ENCODE measurements around the gene REPIN1. TPM values are rescaled to one million over a fixed set of nuclear protein-coding genes. Genes with fewer than 3 reads are reported as not detected.

REPIN1 gene
- total RNA-seq, 2 donors from 2014 or later = 68.1 to 79.6 TPM

- Mint-ChIP-seq H3K27ac (no peak overlapping the region), H3K27me3 (no peaks in the 10 kb centered on the region), H3K9me3 (no peaks in the 10 kb centered on the region), H3K36me3 (ENCODE audit: low read depth) (peaks cover 6% of the 10 kb centered on the region), H3K4me1 (no peaks in the 10 kb centered on the region), H3K4me3 (no peak overlapping the region)
- ATAC-seq (replicated peaks) = no peak
Measured at GRCh38 chr7:150415161-150416153, 46.8 kb downstream of the REPIN1 start.

- H3K27me3 Mint-ChIP-seq = no peaks in the 10 kb centered on the region
- peaks cover 6% of the 10 kb centered on the region for H3K4me1 Mint-ChIP-seq
- H3K27ac Mint-ChIP-seq = no peak overlapping the region
- H3K4me3 Mint-ChIP-seq = no peak overlapping the region
- H3K9me3 Mint-ChIP-seq = no peaks in the 10 kb centered on the region
- no peak for ATAC-seq (replicated peaks)
- no peaks in the 10 kb centered on the region for H3K36me3 Mint-ChIP-seq (ENCODE audit: low read depth)
Measured at GRCh38 chr7:150417239-150417638, 48.6 kb downstream of the REPIN1 start.

GRCh38 chr7:150417863-150418262 lies 49.2 kb downstream of the REPIN1 start:
- H3K4me1 Mint-ChIP-seq = peaks cover 6% of the 10 kb centered on the region
- no peak overlapping the region for H3K4me3 Mint-ChIP-seq
- ATAC-seq (replicated peaks) = no peak
- no peak overlapping the region for H3K27ac Mint-ChIP-seq
- H3K36me3 Mint-ChIP-seq (ENCODE audit: low read depth) = no peaks in the 10 kb centered on the region
- H3K9me3 Mint-ChIP-seq = no peaks in the 10 kb centered on the region
- no peaks in the 10 kb centered on the region for H3K27me3 Mint-ChIP-seq

- no peaks in the 10 kb centered on the region for H3K27me3 Mint-ChIP-seq
- no peak for ATAC-seq (replicated peaks)
- H3K4me1 Mint-ChIP-seq = peaks cover 6% of the 10 kb centered on the region
Measured at GRCh38 chr7:150420242-150420641, 51.6 kb downstream of the REPIN1 start.

GRCh38 chr7:150420987-150421674 lies 52.5 kb downstream of the REPIN1 start:
- Mint-ChIP-seq H3K27me3 (no peaks in the 10 kb centered on the region), H3K4me3 (peak overlapping the region; percentile 21), H3K4me1 (peaks cover 6% of the 10 kb centered on the region), H3K27ac (no peak overlapping the region), H3K36me3 (ENCODE audit: low read depth) (no peaks in the 10 kb centered on the region), H3K9me3 (no peaks in the 10 kb centered on the region)
- ATAC-seq (replicated peaks) = peak; percentile 100

More at GRCh38 chr7:150420242-150420641, 51.6 kb downstream of the REPIN1 start:
- no peak overlapping the region for H3K27ac Mint-ChIP-seq
- H3K4me3 Mint-ChIP-seq = no peak overlapping the region
- no peaks in the 10 kb centered on the region for H3K9me3 Mint-ChIP-seq
- no peaks in the 10 kb centered on the region for H3K36me3 Mint-ChIP-seq (ENCODE audit: low read depth)

GRCh38 chr7:150421831-150422230 lies 53.2 kb downstream of the REPIN1 start:
- Mint-ChIP-seq H3K4me1 (peaks cover 6% of the 10 kb centered on the region), H3K27ac (no peak overlapping the region), H3K4me3 (no peak overlapping the region), H3K27me3 (no peaks in the 10 kb centered on the region), H3K9me3 (no peaks in the 10 kb centered on the region), H3K36me3 (ENCODE audit: low read depth) (no peaks in the 10 kb centered on the region)
- no peak for ATAC-seq (replicated peaks)

Other genes with a start within 250 kb of the REPIN1 start
- gene LRRC61, start 45.5 kb upstream of the REPIN1 start, total RNA-seq = 10 to 100 TPM; 32.7 to 61.6 TPM
- gene ACTR3C, start 45.3 kb upstream of the REPIN1 start, total RNA-seq = 10 to 100 TPM in 1 of 2 donors, 1 to 10 TPM in 1; 9.4 to 11.1 TPM
- not detected for gene RARRES2, start 27.2 kb upstream of the REPIN1 start, total RNA-seq
- gene ZNF775, start 10.5 kb downstream of the REPIN1 start, total RNA-seq = 1 to 10 TPM; 2.5 to 3.2 TPM
- gene GIMAP8, start 81.8 kb downstream of the REPIN1 start, total RNA-seq = 10 to 100 TPM; 10.3 to 16.4 TPM
- 10 to 100 TPM; 39.7 to 43.1 TPM for gene GIMAP7, start 146.1 kb downstream of the REPIN1 start, total RNA-seq
- gene GIMAP4, start 198.6 kb downstream of the REPIN1 start, total RNA-seq = 100 to 1,000 TPM; 102 to 193 TPM